ENCODE results near the gene DVL2. TPM values are rescaled to one million over a fixed set of nuclear protein-coding genes. Genes with fewer than 3 reads are reported as not detected.

Gene DVL2
- total RNA-seq, 1 experiment from 2014 or later: 82.9 TPM

- Histone ChIP-seq H2AK5ac (ENCODE audit: insufficient read length, low read length) (no peak overlapping the region), H4K20me1 (ENCODE audit: control insufficient read depth, insufficient read depth, insufficient read length) (no peaks in the 10 kb centered on the region), H2BK120ac (ENCODE audit: low read depth, low read length, poor library complexity, severe bottlenecking) (no peak overlapping the region), H2BK5ac (ENCODE audit: insufficient read length, low read length) (no peak overlapping the region), H2BK12ac (ENCODE audit: insufficient read length, low read depth, low read length) (no peak overlapping the region), H3K27ac (ENCODE audit: insufficient read length, low read depth, low read length) (no peak overlapping the region), H3K4me2 (ENCODE audit: insufficient read depth, insufficient read length, low read length) (no peak overlapping the region), H4K5ac (ENCODE audit: insufficient read length, low read depth, low read length) (no peak overlapping the region), H3K9ac (ENCODE audit: extremely low read depth, insufficient read length, low read length) (no peak overlapping the region), H3K4ac (ENCODE audit: low read depth, low read length) (no peak overlapping the region), H3T11ph (ENCODE audit: low read length) (no peak overlapping the region), H3K18ac (ENCODE audit: insufficient read length, low read depth, low read length) (no peak overlapping the region), H2BK20ac (ENCODE audit: low read depth, low read length, poor library complexity, severe bottlenecking) (no peak overlapping the region), H3K9me3 (ENCODE audit: control insufficient read depth, low read depth, low read length) (no peaks in the 10 kb centered on the region), H3K14ac (ENCODE audit: insufficient read depth, low read length) (no peak overlapping the region), H3K23me2 (ENCODE audit: insufficient read length, low read depth, low read length, poor library complexity, severe bottlenecking) (no peaks in the 10 kb centered on the region), H3K79me2 (ENCODE audit: insufficient read depth, low read length) (no peaks in the 10 kb centered on the region), H3K79me1 (ENCODE audit: insufficient read depth, low read depth, low read length, poor library complexity, severe bottlenecking) (no peaks in the 10 kb centered on the region), H2BK15ac (ENCODE audit: low read depth, low read length) (no peak overlapping the region), H3K4me1 (ENCODE audit: insufficient read depth, low read length) (no peaks in the 10 kb centered on the region), H4K8ac (replicated peaks; ENCODE audit: insufficient read length, low read depth, low read length) (no peak overlapping the region), H3K27me3 (ENCODE audit: insufficient read depth, low read length) (no peaks in the 10 kb centered on the region), H3K23ac (ENCODE audit: insufficient read length, low read depth, low read length) (no peak overlapping the region), H3K56ac (ENCODE audit: insufficient read length, low read depth, low read length) (no peak overlapping the region), H4K91ac (ENCODE audit: insufficient read length, low read depth, low read length) (no peak overlapping the region), H2AFZ (ENCODE audit: low read length) (no peak overlapping the region)
- DNase-seq: peak; percentile 15
- Mint-ChIP-seq H3K4me3 (no peak overlapping the region), H3K27ac (peak overlapping the region in 1 of 3 experiments; percentile 59; a peak in 1 of 7 replicates), H3K4me1 (peaks cover 0 to 6% of the 10 kb centered on the region in 2 experiments; a peak in 1 of 4 replicates), H3K27me3 (ENCODE audit: low read depth) (no peaks in the 10 kb centered on the region), H3K9me3 (no peaks in the 10 kb centered on the region), H3K36me3 (ENCODE audit: insufficient read depth in 1 of 3, low read depth in 3 of 3) (peaks cover 42 to 75% (median 64%) of the 10 kb centered on the region in 3 experiments)
- WGBS (ENCODE audit: extremely low coverage, insufficient read length, low lambda C conversion rate): no CpG with 5 or more reads among the region's 12 CpGs
- TF ChIP-seq, protein P1, sequence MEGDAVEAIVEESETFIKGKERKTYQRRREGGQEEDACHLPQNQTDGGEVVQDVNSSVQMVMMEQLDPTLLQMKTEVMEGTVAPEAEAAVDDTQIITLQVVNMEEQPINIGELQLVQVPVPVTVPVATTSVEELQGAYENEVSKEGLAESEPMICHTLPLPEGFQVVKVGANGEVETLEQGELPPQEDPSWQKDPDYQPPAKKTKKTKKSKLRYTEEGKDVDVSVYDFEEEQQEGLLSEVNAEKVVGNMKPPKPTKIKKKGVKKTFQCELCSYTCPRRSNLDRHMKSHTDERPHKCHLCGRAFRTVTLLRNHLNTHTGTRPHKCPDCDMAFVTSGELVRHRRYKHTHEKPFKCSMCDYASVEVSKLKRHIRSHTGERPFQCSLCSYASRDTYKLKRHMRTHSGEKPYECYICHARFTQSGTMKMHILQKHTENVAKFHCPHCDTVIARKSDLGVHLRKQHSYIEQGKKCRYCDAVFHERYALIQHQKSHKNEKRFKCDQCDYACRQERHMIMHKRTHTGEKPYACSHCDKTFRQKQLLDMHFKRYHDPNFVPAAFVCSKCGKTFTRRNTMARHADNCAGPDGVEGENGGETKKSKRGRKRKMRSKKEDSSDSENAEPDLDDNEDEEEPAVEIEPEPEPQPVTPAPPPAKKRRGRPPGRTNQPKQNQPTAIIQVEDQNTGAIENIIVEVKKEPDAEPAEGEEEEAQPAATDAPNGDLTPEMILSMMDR (conservative IDR thresholded peaks at IDR 0.05): no peak
Measured at GRCh38 chr17:7195971-7196370, 38.3 kb downstream of the DVL2 start.

Measured in H9 (cell line).